IPS-20b (cell line): Measurements from ENCODE around the gene CENPW.

ENCODE experiments used
- H3K27ac ChIP-seq: one replicate; pipeline ENCODE4 v1.5.1; 2013; ENCODE audit warnings: low read length
- H3K27me3 ChIP-seq: 2 replicates; pipeline ENCODE4 v1.6.1; 2013; ENCODE audit warnings: mild to moderate bottlenecking, low read length, inconsistent platforms; ENCODE audit not compliant: insufficient read depth
- H3K36me3 ChIP-seq: 2 replicates; pipeline ENCODE4 v1.6.1; 2013; ENCODE audit warnings: low read depth, mild to moderate bottlenecking, inconsistent platforms, low read length, moderate library complexity; ENCODE audit not compliant: insufficient read depth
- H3K4me1 ChIP-seq: 2 replicates; pipeline ENCODE4 v1.6.1; 2013; ENCODE audit warnings: mild to moderate bottlenecking, control low read depth, inconsistent platforms, low read length, moderate library complexity; ENCODE audit not compliant: insufficient read depth
- H3K4me3 ChIP-seq: 2 replicates; pipeline ENCODE4 v1.5.1; 2013; ENCODE audit warnings: mild to moderate bottlenecking, low read length, inconsistent platforms
- H3K9ac ChIP-seq: 2 replicates; pipeline ENCODE4 v1.6.1; 2013; ENCODE audit warnings: low read depth, mild to moderate bottlenecking, inconsistent platforms, low read length, moderate library complexity
- H3K9me3 ChIP-seq: 2 replicates; pipeline ENCODE4 v1.6.1; 2013; ENCODE audit warnings: mild to moderate bottlenecking, low read depth, low read length, inconsistent platforms; ENCODE audit not compliant: insufficient read depth

The CENPW gene

DNA sequence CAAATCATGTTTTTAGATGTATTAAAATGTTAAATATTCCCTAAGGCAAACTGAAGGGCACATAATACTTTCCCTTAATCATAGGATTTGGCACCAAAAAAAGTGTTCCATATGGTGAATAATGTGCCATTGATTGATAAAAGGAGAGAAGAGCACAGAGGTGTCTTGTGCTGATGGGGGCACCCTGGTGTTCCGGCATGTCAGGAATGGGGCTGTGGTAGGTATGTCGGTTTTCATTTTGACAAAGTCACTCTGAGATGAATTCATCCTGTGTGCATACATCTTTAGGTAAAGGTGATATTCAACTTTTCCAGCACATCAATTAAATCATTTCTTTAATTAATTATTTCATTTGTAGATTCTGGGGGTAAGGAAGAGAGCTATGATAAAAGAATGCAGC is 36.8 kb downstream of the CENPW start:
- peaks cover 7% of the 10 kb centered on the region for H3K4me1 ChIP-seq
- no peaks in the 10 kb centered on the region for H3K27me3 ChIP-seq
- no peak overlapping the region for H3K9ac ChIP-seq
- H3K9me3 ChIP-seq: peaks cover 14% of the 10 kb centered on the region
- no peak overlapping the region for H3K27ac ChIP-seq
- H3K36me3 ChIP-seq: 0 out of 2 replicates have a peak, but pooled peaks cover 6% of the 10 kb centered on the region
- H3K4me3 ChIP-seq: no peak overlapping the region

DNA sequence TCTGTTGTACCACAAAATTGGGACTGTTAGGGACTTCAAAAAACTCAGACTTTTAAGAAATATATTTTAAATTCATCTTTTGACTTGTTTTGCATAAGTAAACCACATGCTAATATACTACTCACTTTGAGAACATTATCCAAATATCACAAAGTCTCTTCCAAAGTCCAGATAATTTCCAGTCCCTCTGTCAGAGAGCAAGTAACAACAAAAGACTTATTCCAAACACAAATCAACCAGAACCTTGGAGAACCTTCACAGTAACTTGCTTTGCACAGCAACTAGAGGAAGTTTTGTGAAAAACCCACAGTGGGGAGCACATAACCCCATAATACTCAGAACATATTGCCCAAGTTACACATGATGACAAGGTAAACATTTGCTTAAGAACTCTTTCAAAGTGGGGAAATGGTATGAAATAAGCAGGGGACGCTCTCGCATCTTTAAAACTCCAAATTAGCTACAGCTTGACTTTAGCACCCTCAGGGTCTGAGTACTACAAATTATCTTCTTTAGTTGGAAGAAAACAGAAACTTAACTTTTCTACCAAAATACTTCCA is 37.8 kb downstream of the CENPW start:
- no peak overlapping the region for H3K4me3 ChIP-seq
- H3K9me3 ChIP-seq: peaks cover 22% of the 10 kb centered on the region
- no peak overlapping the region for H3K27ac ChIP-seq
- 0 out of 2 replicates have a peak, but pooled peaks cover 6% of the 10 kb centered on the region for H3K36me3 ChIP-seq
- H3K9ac ChIP-seq: no peak overlapping the region
- H3K27me3 ChIP-seq: no peaks in the 10 kb centered on the region
- H3K4me1 ChIP-seq: peaks cover 7% of the 10 kb centered on the region

DNA sequence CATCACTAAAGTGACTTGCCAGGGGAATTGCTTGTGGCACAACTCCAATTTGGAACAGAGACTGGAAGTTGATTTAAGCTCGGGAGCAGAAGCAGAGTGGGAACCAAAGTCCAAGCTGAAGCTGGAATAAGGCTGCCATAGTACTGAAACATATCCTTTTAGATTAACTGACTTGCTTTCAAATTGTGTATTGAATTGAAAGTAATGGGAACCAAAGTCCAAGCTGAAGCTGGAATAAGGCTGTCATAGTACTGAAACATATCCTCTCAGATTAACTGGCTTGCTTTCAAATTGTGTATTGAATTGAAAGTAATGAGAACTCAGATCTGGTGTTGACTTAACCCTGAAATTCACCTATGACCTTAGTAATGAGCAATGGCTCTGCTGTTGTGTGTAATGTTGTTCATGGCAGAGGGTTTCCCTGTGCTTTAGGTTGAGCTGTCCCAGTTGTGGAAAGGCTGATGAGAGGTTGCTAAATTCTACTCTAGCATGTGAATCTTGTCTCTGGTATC is 40.2 kb downstream of the CENPW start:
- Histone ChIP-seq H3K4me3 (no peak overlapping the region), H3K9me3 (peaks cover 40% of the 10 kb centered on the region), H3K36me3 (0 out of 2 replicates have a peak, but pooled peaks cover 6% of the 10 kb centered on the region), H3K27ac (no peak overlapping the region), H3K9ac (no peak overlapping the region), H3K4me1 (peaks cover 7% of the 10 kb centered on the region), H3K27me3 (no peaks in the 10 kb centered on the region)

DNA sequence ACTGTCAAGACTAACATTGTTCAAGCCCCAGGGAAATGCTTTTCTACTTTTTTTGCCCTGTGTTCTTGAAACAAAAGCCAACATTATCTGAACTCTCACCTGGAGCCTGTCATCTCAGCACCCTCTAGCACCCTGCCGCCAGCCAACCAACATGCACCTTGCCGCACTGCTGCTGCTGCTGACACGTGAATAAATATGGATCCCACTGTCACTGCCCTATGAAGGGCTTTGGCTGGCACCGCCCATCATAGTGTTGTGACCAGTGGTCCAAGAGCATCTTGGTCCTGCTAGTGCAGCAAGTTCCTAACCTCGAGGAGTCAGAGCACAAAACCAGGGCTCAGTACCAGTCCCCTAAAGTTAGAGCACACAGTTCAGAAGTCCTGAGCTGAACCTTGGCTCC is 41.6 kb downstream of the CENPW start:
- H3K9me3 ChIP-seq: peaks cover 41% of the 10 kb centered on the region
- no peak overlapping the region for H3K4me3 ChIP-seq
- H3K36me3 ChIP-seq: no peaks in the 10 kb centered on the region
- no peak overlapping the region for H3K27ac ChIP-seq
- no peak overlapping the region for H3K9ac ChIP-seq
- peaks cover 2% of the 10 kb centered on the region; the same call in 1 of the 2 replicates for H3K4me1 ChIP-seq
- H3K27me3 ChIP-seq: no peaks in the 10 kb centered on the region

DNA sequence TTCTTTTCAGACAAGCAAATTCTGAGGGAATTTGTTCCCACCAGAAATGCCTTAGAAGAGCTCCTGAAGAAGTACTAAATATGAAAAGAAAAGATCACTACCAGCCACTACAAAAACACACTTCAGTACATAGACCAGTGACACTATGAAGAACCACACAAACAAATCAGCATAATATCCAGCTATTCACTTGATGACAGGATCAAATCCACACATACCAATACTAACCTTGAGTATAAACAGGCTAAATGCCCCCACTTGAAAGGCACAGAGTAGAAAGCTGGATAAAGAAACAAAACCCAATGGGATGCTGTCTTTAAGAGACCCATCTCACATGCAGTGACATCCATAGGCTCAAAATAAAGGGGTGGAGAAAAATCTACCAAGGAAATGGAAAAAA is 43.3 kb downstream of the CENPW start:
- peaks cover 41% of the 10 kb centered on the region for H3K9me3 ChIP-seq
- no peaks in the 10 kb centered on the region for H3K36me3 ChIP-seq
- H3K9ac ChIP-seq: no peak overlapping the region
- no peak overlapping the region for H3K4me3 ChIP-seq
- H3K27me3 ChIP-seq: no peaks in the 10 kb centered on the region
- H3K4me1 ChIP-seq: no peaks in the 10 kb centered on the region
- H3K27ac ChIP-seq: no peak overlapping the region

DNA sequence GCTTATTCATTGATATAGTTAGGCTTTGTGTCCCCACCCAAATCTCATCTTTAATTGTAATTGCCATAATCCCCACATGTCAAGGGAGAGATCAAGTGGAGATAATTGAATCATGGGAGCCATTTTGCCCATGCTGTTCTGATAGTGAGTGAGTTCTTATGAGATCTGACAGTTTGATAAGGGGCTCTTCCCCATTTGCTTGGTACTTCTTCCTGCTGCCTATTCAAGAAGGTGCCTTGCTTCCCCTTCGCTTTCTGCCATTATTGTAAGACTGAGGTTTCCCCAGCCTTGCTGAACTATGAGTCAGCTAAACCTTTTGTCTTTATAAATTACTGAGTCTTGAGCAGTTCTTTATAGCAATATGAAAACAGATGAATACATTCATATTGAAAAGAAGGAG is 45.6 kb downstream of the CENPW start:
- H3K27me3 ChIP-seq: no peaks in the 10 kb centered on the region
- H3K9ac ChIP-seq: no peak overlapping the region
- H3K36me3 ChIP-seq: no peaks in the 10 kb centered on the region
- H3K9me3 ChIP-seq: peaks cover 38% of the 10 kb centered on the region
- no peaks in the 10 kb centered on the region for H3K4me1 ChIP-seq
- no peak overlapping the region for H3K4me3 ChIP-seq
- H3K27ac ChIP-seq: no peak overlapping the region

DNA sequence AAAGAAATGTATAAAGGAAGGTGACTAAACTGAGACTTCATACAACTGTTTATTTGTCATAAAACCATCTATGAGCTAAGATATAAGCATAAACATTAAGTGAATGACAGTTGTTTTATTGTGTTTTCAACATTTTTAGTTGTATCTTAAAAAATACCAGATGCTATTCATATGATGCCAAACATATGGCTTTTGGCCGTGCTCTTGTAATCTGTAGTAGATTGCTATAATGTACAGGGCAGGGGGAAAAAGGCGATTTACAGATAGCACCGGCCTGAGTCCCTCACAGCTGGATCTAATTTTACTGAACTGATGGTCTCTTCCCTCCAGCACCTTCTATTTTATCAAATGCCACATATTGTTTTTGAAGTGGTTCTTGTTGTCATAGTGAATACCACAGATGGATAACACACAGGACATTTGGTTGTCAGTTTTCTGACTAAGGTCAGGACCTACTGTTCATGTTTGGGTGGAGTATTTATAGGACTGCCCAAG is 48.2 kb downstream of the CENPW start:
- no peaks in the 10 kb centered on the region for H3K4me1 ChIP-seq
- H3K9ac ChIP-seq: no peak overlapping the region
- H3K27ac ChIP-seq: no peak overlapping the region
- H3K27me3 ChIP-seq: no peaks in the 10 kb centered on the region
- peaks cover 15% of the 10 kb centered on the region; the same call in 1 of the 2 replicates for H3K9me3 ChIP-seq
- no peak overlapping the region for H3K4me3 ChIP-seq
- H3K36me3 ChIP-seq: no peaks in the 10 kb centered on the region

DNA sequence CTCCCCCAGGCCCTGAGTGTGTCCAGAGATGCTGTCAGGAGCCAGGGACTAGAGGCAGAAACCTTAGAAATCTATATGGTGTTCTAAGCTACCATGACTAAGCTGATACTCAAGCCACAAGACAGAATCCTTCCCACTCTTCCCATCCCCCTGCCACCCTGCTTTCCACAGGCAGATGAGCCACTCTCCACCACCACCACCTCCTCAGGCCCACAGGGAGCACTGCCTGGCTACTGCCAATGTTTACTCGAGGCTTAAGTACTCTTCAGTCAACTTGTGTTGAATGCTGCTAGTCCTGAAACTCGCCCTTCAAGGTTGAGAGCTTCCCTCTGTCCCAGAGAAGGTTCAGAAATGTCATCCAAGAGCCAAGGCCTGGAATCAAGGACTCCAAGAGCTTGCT is 56.2 kb downstream of the CENPW start:
- Histone ChIP-seq H3K9me3 (no peaks in the 10 kb centered on the region), H3K36me3 (no peaks in the 10 kb centered on the region), H3K9ac (no peak overlapping the region), H3K27ac (no peak overlapping the region), H3K4me1 (no peaks in the 10 kb centered on the region), H3K27me3 (no peaks in the 10 kb centered on the region), H3K4me3 (no peak overlapping the region)
